T-helper 2 cell treated with Interferon-gamma antibody and Interleukin-4, amounts not matched to agents 100 ng/mL and 5 ng/mL, for 36 hours (primary cell): ENCODE data around the gene EBF3. TPM values are rescaled to one million over a fixed set of nuclear protein-coding genes. Genes with fewer than 3 reads are reported as not detected.

Experiments
- intact Hi-C: fragments of 100-400 bp; cut with micrococcal nuclease; formaldehyde crosslinking; loops from one replicate; pipeline ENCODE4 v1.15.1; 2023
- total RNA-seq: library from RNA; stranded (reverse); gene quantifications from 2 replicates; pipeline ENCODE4 v1.2.3, GENCODE V29; 2022

The EBF3 gene
- not detected in 2 replicates for total RNA-seq

- intact Hi-C loops = loop anchor here (2.0 to 10.0 kb wide), 2 partner anchors 147 to 341 kb away; partner anchors contain the start of gene C10orf143
Measured at GRCh38 chr10:129963641-129964501, at the start of gene EBF3. Gene EBF3 (minus strand): TSS chr10:129964274. CDS start chr10:129963768, 506 bp downstream.

GRCh38 chr10:130013335-130014262 lies 49.5 kb upstream of the EBF3 start:
- intact Hi-C loops = no loop called here

- intact Hi-C loops = no loop called here
Measured at GRCh38 chr10:130012129-130012528, 48.1 kb upstream of the EBF3 start.

- intact Hi-C loops = no loop called here
Measured at GRCh38 chr10:130010653-130011052, 46.6 kb upstream of the EBF3 start.

- intact Hi-C loops = no loop called here
Measured at GRCh38 chr10:130009228-130009627, 45.2 kb upstream of the EBF3 start.

GRCh38 chr10:130003787-130004613 lies 39.9 kb upstream of the EBF3 start:
- intact Hi-C loops = no loop called here

- intact Hi-C loops = no loop called here
Measured at GRCh38 chr10:130003166-130003565, 39.1 kb upstream of the EBF3 start.

GRCh38 chr10:130002606-130003005 lies 38.5 kb upstream of the EBF3 start:
- intact Hi-C loops = no loop called here

GRCh38 chr10:130000918-130001317 lies 36.8 kb upstream of the EBF3 start:
- intact Hi-C loops = no loop called here

- intact Hi-C loops = no loop called here
Measured at GRCh38 chr10:129999140-129999539, 35.1 kb upstream of the EBF3 start.

GRCh38 chr10:129993621-129994020 lies 29.5 kb upstream of the EBF3 start:
- intact Hi-C loops = no loop called here

GRCh38 chr10:129992356-129992755 lies 28.3 kb upstream of the EBF3 start:
- intact Hi-C loops = no loop called here

GRCh38 chr10:129982825-129983224 lies 18.8 kb upstream of the EBF3 start:
- intact Hi-C loops = no loop called here

GRCh38 chr10:129978980-129979379 lies 14.9 kb upstream of the EBF3 start:
- intact Hi-C loops = loop anchor here (5.0 kb wide), 1 partner anchor 128 kb away; no protein-coding TSS in a partner anchor

- intact Hi-C loops = loop anchor here (5.0 kb wide), 1 partner anchor 129 kb away; no protein-coding TSS in a partner anchor
Measured at GRCh38 chr10:129978322-129978721, 14.2 kb upstream of the EBF3 start.

GRCh38 chr10:129977794-129978193 lies 13.7 kb upstream of the EBF3 start:
- intact Hi-C loops = loop anchor here (5.0 kb wide), 1 partner anchor 130 kb away; no protein-coding TSS in a partner anchor

GRCh38 chr10:129973674-129974059 lies 9.6 kb upstream of the EBF3 start:
- intact Hi-C loops = loop anchor here (5.0 kb wide), 1 partner anchor 204 kb away; no protein-coding TSS in a partner anchor

GRCh38 chr10:129972966-129973673 lies 9.0 kb upstream of the EBF3 start:
- intact Hi-C loops = loop anchor here (5.0 kb wide), 1 partner anchor 204 kb away; no protein-coding TSS in a partner anchor

GRCh38 chr10:129972145-129972965 lies 8.3 kb upstream of the EBF3 start:
- intact Hi-C loops = loop anchor here (5.0 kb wide), 1 partner anchor 205 kb away; no protein-coding TSS in a partner anchor
